ENCODE results near the gene SLC10A7. TPM values are rescaled to one million over a fixed set of nuclear protein-coding genes. Genes with fewer than 3 reads are reported as not detected.
A peak's percentile ranks its signal among the peaks of the same experiment; 100 is the strongest.

Gene SLC10A7
- total and polyA plus RNA-seq, 2 of the 8 experiments (the other 6 are each of a cell fraction or from before 2014, with no cell fraction given): 2.5 to 2.9 TPM

DNA sequence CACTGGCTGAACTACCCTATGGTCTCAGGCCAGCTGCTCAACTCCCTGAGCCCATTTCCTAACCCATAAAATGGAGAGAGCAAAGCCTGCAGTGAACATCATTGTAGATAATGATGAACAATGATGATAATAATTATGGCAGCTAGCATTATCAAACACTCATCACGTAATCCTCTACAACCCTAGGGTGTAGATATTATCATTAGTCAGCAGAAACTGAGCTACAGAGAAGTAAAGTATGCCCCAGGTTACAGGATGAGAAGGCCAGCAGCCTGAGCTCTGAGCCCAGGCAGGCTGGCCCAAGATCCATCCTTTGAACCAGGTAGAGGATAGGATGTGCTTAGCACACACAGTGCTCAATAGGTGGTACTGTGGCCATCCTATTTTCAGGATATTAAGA lies 264.2 kb downstream of the SLC10A7 start:
- Histone ChIP-seq H4K20me1 (replicated peaks in 1 of 2; ENCODE audit: control insufficient read depth in 1 of 2, insufficient read depth in 2 of 2, low read length in 2 of 2) (no peaks in the 10 kb centered on the region), H2BK15ac (ENCODE audit: low read length) (no peak overlapping the region), H2AFZ (ENCODE audit: low read length) (no peak overlapping the region), H3K36me3 (ENCODE audit: control insufficient read depth in 2 of 4, insufficient read depth in 4 of 4, low read length in 3 of 4) (no peaks in the 10 kb centered on the region), H4K5ac (ENCODE audit: insufficient read length, low read depth, low read length) (no peak overlapping the region), H3K4me3 (ENCODE audit: extremely low read depth in 1 of 4, insufficient read depth in 2 of 4, low read depth in 3 of 4, low read length in 4 of 4) (no peak overlapping the region), H3K4ac (replicated peaks; ENCODE audit: insufficient read length, low read depth, low read length) (no peak overlapping the region), H3K9me3 (ENCODE audit: insufficient read depth in 2 of 2, low read depth in 1 of 2, low read length in 1 of 2) (no peaks in the 10 kb centered on the region), H3K14ac (ENCODE audit: insufficient read length) (no peak overlapping the region), H3K23ac (ENCODE audit: insufficient read length) (no peak overlapping the region), H3K79me1 (ENCODE audit: low read depth, low read length) (no peaks in the 10 kb centered on the region), H3K27me3 (replicated peaks in 1 of 4; ENCODE audit: control insufficient read depth in 3 of 4, extremely low read depth in 1 of 4, insufficient read depth in 3 of 4, low read length in 3 of 4) (no peaks in the 10 kb centered on the region), H4K91ac (replicated peaks; ENCODE audit: insufficient read length, low read length) (no peak overlapping the region), H3K4me1 (replicated peaks in 1 of 4; ENCODE audit: control insufficient read depth in 3 of 4, insufficient read depth in 4 of 4, low read length in 3 of 4) (no peaks in the 10 kb centered on the region), H3K79me2 (ENCODE audit: control insufficient read depth in 1 of 2, insufficient read depth in 2 of 2, low read length in 2 of 2) (no peaks in the 10 kb centered on the region), H3K27ac (ENCODE audit: low read depth, low read length) (no peak overlapping the region), H2AK5ac (ENCODE audit: low read depth, low read length) (no peak overlapping the region), H2BK20ac (ENCODE audit: low read length) (no peak overlapping the region), H3K23me2 (ENCODE audit: low read depth, low read length) (no peaks in the 10 kb centered on the region), H2BK120ac (replicated peaks; ENCODE audit: low read depth, low read length) (no peak overlapping the region), H3K56ac (replicated peaks; ENCODE audit: insufficient read length, low read depth, low read length) (no peak overlapping the region), H3K4me2 (ENCODE audit: insufficient read depth in 1 of 2, low read depth in 2 of 2, low read length in 2 of 2) (no peak overlapping the region), H2BK12ac (ENCODE audit: low read depth, low read length) (no peak overlapping the region), H4K8ac (ENCODE audit: extremely low read depth, insufficient read depth, low read length) (no peak overlapping the region), H3K18ac (ENCODE audit: extremely low read depth, low read length) (no peak overlapping the region), H2BK5ac (ENCODE audit: low read depth, low read length) (no peak overlapping the region), H3K9ac (replicated peaks in 1 of 4; ENCODE audit: extremely low read depth in 1 of 4, low read depth in 3 of 4, low read length in 3 of 4) (no peak overlapping the region)
- ChIA-PET POLR2A (ENCODE audit: partially characterized antibody) (no interaction called here), CTCF (ENCODE audit: partially characterized antibody) (no interaction called here)
- no peak for DNase-seq (ENCODE audit: low read depth in 1 of 2, low spot score in 2 of 2)
- FAIRE-seq: no peak
- 100% methylated on average over 1 of the region's 1 CpG; no CpG with 5 or more reads in 1 of the 2 experiments for WGBS, 2 experiments (ENCODE audit: extremely low coverage in 1 of 2, insufficient coverage in 1 of 2, insufficient read length in 1 of 2, insufficient replicate concordance in 2 of 2, low coverage in 1 of 2, low lambda C conversion rate in 2 of 2, missing lambda C conversion rate in 1 of 2)
- TF ChIP-seq PHF8 (conservative IDR thresholded peaks at IDR 0.05; ENCODE audit: low read depth, low read length): no peak
- no peak for TF ChIP-seq NANOG (IDR thresholded peaks at IDR 0.05; ENCODE audit: insufficient read depth, low read depth, low read length, poor library complexity, severe bottlenecking)
- TF ChIP-seq, protein P1, sequence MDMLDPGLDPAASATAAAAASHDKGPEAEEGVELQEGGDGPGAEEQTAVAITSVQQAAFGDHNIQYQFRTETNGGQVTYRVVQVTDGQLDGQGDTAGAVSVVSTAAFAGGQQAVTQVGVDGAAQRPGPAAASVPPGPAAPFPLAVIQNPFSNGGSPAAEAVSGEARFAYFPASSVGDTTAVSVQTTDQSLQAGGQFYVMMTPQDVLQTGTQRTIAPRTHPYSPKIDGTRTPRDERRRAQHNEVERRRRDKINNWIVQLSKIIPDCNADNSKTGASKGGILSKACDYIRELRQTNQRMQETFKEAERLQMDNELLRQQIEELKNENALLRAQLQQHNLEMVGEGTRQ (IDR thresholded peaks at IDR 0.05; ENCODE audit: low read length): no peak
- no peak for TF ChIP-seq SP4 (IDR thresholded peaks at IDR 0.05; ENCODE audit: low read length)
- TF ChIP-seq BCL11A (IDR thresholded peaks at IDR 0.05; ENCODE audit: low read depth in 2 of 2, low read length in 2 of 2): no peak
- no peak for TF ChIP-seq RBBP5 (IDR thresholded peaks at IDR 0.05; ENCODE audit: borderline replicate concordance, low read depth, low read length)
- 0 out of 2 replicates have a peak, but pooled peaks have one; percentile 20 for TF ChIP-seq MAFK (IDR thresholded peaks at IDR 0.05; ENCODE audit: low read depth, low read length)
